H1 (cell line): ENCODE results near the gene DCXR. TPM values are rescaled to one million over a fixed set of nuclear protein-coding genes. Genes with fewer than 3 reads are reported as not detected.
A peak's percentile ranks its signal among the peaks of the same experiment; 100 is the strongest.

Experiments used
- CTCF ChIA-PET: fragments of 300-600 bp; sonication (Branson Sonifier 250); formaldehyde crosslinking; loops from one replicate; lab custom pipeline; 2021; ENCODE audit not compliant: partially characterized antibody; lab: Charles Lee
- POLR2A ChIA-PET: fragments of 300-600 bp; sonication (Branson Sonifier 250); formaldehyde crosslinking; loops from one replicate; lab custom pipeline; 2021; ENCODE audit warnings: inconsistent platforms; ENCODE audit not compliant: partially characterized antibody; lab: Charles Lee
- DNase-seq, 2 experiments: peaks; one replicate each; pipeline versions ENCODE4 v3.0.0 to v3.0.0-alpha.2; 2010 to 2022; ENCODE audit warnings: low spot score in 2 of 2, low read depth in 1 of 2, mixed read lengths in 1 of 2
- FAIRE-seq: peaks from 2 replicates; lab custom pipeline; 2011; peaks lifted over from hg19 to GRCh38; lab: Jason Lieb, UNC
- H2AFZ ChIP-seq: 2 replicates; pipeline ENCODE4 v1.8.1; 2012; ENCODE audit warnings: low read length, inconsistent platforms
- H2AK5ac ChIP-seq: 2 replicates; pipeline ENCODE4 v1.6.1; 2013; ENCODE audit warnings: low read depth, low read length
- H2BK120ac ChIP-seq: replicated peaks from 2 replicates; pipeline ENCODE3; 2013; ENCODE audit warnings: low read depth, low read length, inconsistent platforms
- H2BK12ac ChIP-seq: 2 replicates; pipeline ENCODE4 v1.6.1; 2013; ENCODE audit warnings: low read depth, low read length
- H2BK15ac ChIP-seq: 2 replicates; pipeline ENCODE4 v1.6.1; 2013; ENCODE audit warnings: low read length
- H2BK20ac ChIP-seq: 2 replicates; pipeline ENCODE4 v1.6.1; 2013; ENCODE audit warnings: low read length
- H2BK5ac ChIP-seq: 2 replicates; pipeline ENCODE4 v1.6.1; 2013; ENCODE audit warnings: low read depth, low read length
- H3K14ac ChIP-seq: 2 replicates; pipeline ENCODE4 v1.6.1; 2013; ENCODE audit warnings: inconsistent platforms; ENCODE audit not compliant: insufficient read length
- H3K18ac ChIP-seq: 2 replicates; pipeline ENCODE4 v1.6.1; 2013; ENCODE audit warnings: low read length; ENCODE audit errors: extremely low read depth
- H3K23ac ChIP-seq: 2 replicates; pipeline ENCODE4 v1.6.1; 2013; ENCODE audit warnings: inconsistent platforms; ENCODE audit not compliant: insufficient read length
- H3K23me2 ChIP-seq: 2 replicates; pipeline ENCODE4 v1.6.1; 2013; ENCODE audit warnings: low read depth, low read length
- H3K27ac ChIP-seq: 2 replicates; pipeline ENCODE4 v1.6.1; 2011; ENCODE audit warnings: low read depth, low read length, inconsistent platforms
- H3K27me3 ChIP-seq, 4 experiments: replicated peaks in 1 of 4; 1 replicate in 1 of 4; 2 replicates in 3 of 4; pipeline versions ENCODE4 v1.6.1 to v1.8.1; 2011 to 2013; ENCODE audit warnings: low read length in 3 of 4, mild to moderate bottlenecking in 3 of 4, inconsistent platforms in 2 of 4, mixed read lengths in 2 of 4, moderate library complexity in 1 of 4; ENCODE audit not compliant: control insufficient read depth in 3 of 4, insufficient read depth in 3 of 4; ENCODE audit errors: extremely low read depth in 1 of 4
- H3K36me3 ChIP-seq, 4 experiments: 2 replicates each; pipeline versions ENCODE4 v1.6.1 to v1.8.1; 2011 to 2013; ENCODE audit warnings: mild to moderate bottlenecking in 4 of 4, low read length in 3 of 4, moderate library complexity in 2 of 4, control low read depth in 1 of 4, inconsistent platforms in 1 of 4; ENCODE audit not compliant: insufficient read depth in 4 of 4, control insufficient read depth in 2 of 4
- H3K4ac ChIP-seq: replicated peaks from 2 replicates; pipeline ENCODE3; 2013; ENCODE audit warnings: low read length, low read depth, mixed read lengths, inconsistent platforms; ENCODE audit not compliant: insufficient read length
- H3K4me1 ChIP-seq, 4 experiments: replicated peaks in 1 of 4; 1 replicate in 1 of 4; 2 replicates in 3 of 4; pipeline versions ENCODE4 v1.6.1 to v1.8.1; 2011 to 2013; ENCODE audit warnings: low read length in 3 of 4, inconsistent platforms in 2 of 4, mixed read lengths in 1 of 4; ENCODE audit not compliant: insufficient read depth in 4 of 4, control insufficient read depth in 3 of 4
- H3K4me2 ChIP-seq, 2 experiments: 2 replicates each; pipeline versions ENCODE4 v1.6.1 to v1.8.1; 2011 to 2013; ENCODE audit warnings: low read depth in 2 of 2, low read length in 2 of 2, control low read depth in 1 of 2, inconsistent platforms in 1 of 2, mild to moderate bottlenecking in 1 of 2; ENCODE audit not compliant: insufficient read depth in 1 of 2
- H3K4me3 ChIP-seq, 4 experiments: fragments of 200-600, 300-600 bp in 1 of 4; sonication (generic), shearing (Covaris generic), sonication (Bioruptor Twin) in 1 of 4; 2 replicates each; pipeline versions ENCODE4 v1.5.1 to v1.8.1; 2011 to 2016; ENCODE audit warnings: low read length in 4 of 4, low read depth in 3 of 4, control low read depth in 2 of 4, inconsistent platforms in 2 of 4, mild to moderate bottlenecking in 2 of 4, mixed read lengths in 1 of 4, moderate library complexity in 1 of 4; ENCODE audit not compliant: insufficient read depth in 2 of 4; ENCODE audit errors: extremely low read depth in 1 of 4
- H3K56ac ChIP-seq: replicated peaks from 2 replicates; pipeline ENCODE3; 2013; ENCODE audit warnings: low read depth, mild to moderate bottlenecking, mixed read lengths, low read length, inconsistent platforms; ENCODE audit not compliant: insufficient read length
- H3K79me1 ChIP-seq: 2 replicates; pipeline ENCODE4 v1.6.1; 2013; ENCODE audit warnings: low read depth, low read length, control low read depth
- H3K79me2 ChIP-seq, 2 experiments: 2 replicates each; pipeline versions ENCODE4 v1.6.1 to v1.8.1; 2012 to 2013; ENCODE audit warnings: low read length in 2 of 2, mild to moderate bottlenecking in 2 of 2, inconsistent platforms in 1 of 2; ENCODE audit not compliant: insufficient read depth in 2 of 2, control insufficient read depth in 1 of 2
- H3K9ac ChIP-seq, 4 experiments: replicated peaks in 1 of 4; 1 replicate in 1 of 4; 2 replicates in 3 of 4; pipeline versions ENCODE4 v1.6.1 to v1.8.1; 2011 to 2013; ENCODE audit warnings: low read depth in 3 of 4, low read length in 3 of 4, control low read depth in 2 of 4, mild to moderate bottlenecking in 2 of 4, moderate library complexity in 2 of 4, inconsistent platforms in 1 of 4; ENCODE audit errors: extremely low read depth in 1 of 4
- H3K9me3 ChIP-seq, 2 experiments: 2 replicates each; pipeline versions ENCODE4 v1.6.1 to v1.8.1; 2012 to 2013; ENCODE audit warnings: mild to moderate bottlenecking in 2 of 2, moderate library complexity in 2 of 2, control low read depth in 1 of 2, inconsistent platforms in 1 of 2, low read depth in 1 of 2, low read length in 1 of 2, mixed read lengths in 1 of 2; ENCODE audit not compliant: insufficient read depth in 2 of 2
- H4K20me1 ChIP-seq, 2 experiments: replicated peaks in 1 of 2; 2 replicates each; pipeline versions ENCODE3 to v1.8.1; 2011 to 2013; ENCODE audit warnings: inconsistent platforms in 2 of 2, low read length in 2 of 2, mild to moderate bottlenecking in 1 of 2; ENCODE audit not compliant: insufficient read depth in 2 of 2, control insufficient read depth in 1 of 2
- H4K5ac ChIP-seq: 2 replicates; pipeline ENCODE4 v1.6.1; 2013; ENCODE audit warnings: low read length, low read depth, mixed read lengths, inconsistent platforms; ENCODE audit not compliant: insufficient read length
- H4K8ac ChIP-seq: 2 replicates; pipeline ENCODE4 v1.8.0; 2013; ENCODE audit warnings: mild to moderate bottlenecking, moderate library complexity, low read length, inconsistent platforms; ENCODE audit not compliant: insufficient read depth; ENCODE audit errors: extremely low read depth
- H4K91ac ChIP-seq: replicated peaks from 2 replicates; pipeline ENCODE3; 2013; ENCODE audit warnings: low read length, mixed read lengths, inconsistent platforms; ENCODE audit not compliant: insufficient read length
- EZH2 ChIP-seq: fragments of 200-600 bp; sonication (generic); IDR thresholded peaks from 2 replicates; pipeline ENCODE4 v1.7.1; 2012; ENCODE audit warnings: low read depth, mild to moderate bottlenecking, moderate library complexity, low read length, inconsistent platforms; ENCODE audit not compliant: severe bottlenecking
- USF2 ChIP-seq: IDR thresholded peaks from 2 replicates; pipeline ENCODE4 v1.6.1; 2011; ENCODE audit warnings: low read length, improper control_type of control experiment
- WGBS, 2 experiments: shearing (Covaris generic) in 1 of 2; methylation state at CpG; one replicate each; pipeline versions ENCODE4 v1.1.6 to v1.1.7; 2013 to 2015; ENCODE audit warnings: low lambda C conversion rate in 2 of 2, mixed read lengths in 2 of 2, inconsistent platforms in 1 of 2, low coverage in 1 of 2, missing lambda C conversion rate in 1 of 2; ENCODE audit not compliant: insufficient replicate concordance in 2 of 2, insufficient coverage in 1 of 2, insufficient read length in 1 of 2; ENCODE audit errors: extremely low coverage in 1 of 2, missing lambda C conversion rate in 1 of 2; 5-methylcytosine and 5-hydroxymethylcytosine counted together
- polyA plus RNA-seq, 7 experiments: library from polyadenylated mRNA; depleted of rRNA in 3 of 7; stranded (reverse) in 5 of 7; unstranded in 2 of 7; fragments of >200 nt in 5 of 7; fragments of 200-250 nt in 2 of 7; gene quantifications; 1 replicate in 5 of 7; 2 replicates in 1 of 7; 4 replicates in 1 of 7; pipeline versions ENCODE4 v1.2.1 to v1.2.3, GENCODE V29; 2011 to 2013; ENCODE audit warnings: missing spikeins in 2 of 7, mixed read lengths in 2 of 7
- total RNA-seq: library from RNA; stranded (reverse); fragmentation: NEBNext Ultra II Directional; extraction: Animal tissue kit (Norgen Biotek cat#: 25700); gene quantifications from 2 replicates; pipeline ENCODE4 v1.2.1, GENCODE V29; 2021

The DCXR gene
- total and polyA plus RNA-seq, 2 of the 8 experiments (the other 6 are each of a cell fraction or from before 2014, with no cell fraction given): 96.3 to 212 TPM

- Histone ChIP-seq H3K79me1 (peaks cover 3% of the 10 kb centered on the region; the same call in 1 of the 2 replicates), H2AK5ac (no peak overlapping the region), H4K91ac (no peak overlapping the region), H2BK5ac (no peak overlapping the region), H2BK15ac (no peak overlapping the region), H3K14ac (no peak overlapping the region), H4K5ac (no peak overlapping the region), H2BK120ac (no peak overlapping the region), H3K27me3 (no peaks in the 10 kb centered on the region; a peak in 1 of 7 replicates), H3K56ac (no peak overlapping the region), H3K4ac (no peak overlapping the region), H2AFZ (no peak overlapping the region), H4K8ac (no peak overlapping the region), H3K4me3 (peak overlapping the region; percentile 49 to 77 (median 66)), H3K36me3 (no peaks in the 10 kb centered on the region; a peak in 1 of 8 replicates), H3K23ac (no peak overlapping the region), H4K20me1 (peaks cover 2 to 8% of the 10 kb centered on the region in 2 experiments), H3K4me1 (peaks cover 3 to 11% (median 6%) of the 10 kb centered on the region in 4 experiments; a peak in 6 of 7 replicates), H3K18ac (peak overlapping the region; percentile 19; the same call in 1 of the 2 replicates), H2BK12ac (no peak overlapping the region), H3K23me2 (peaks cover 13% of the 10 kb centered on the region; the same call in 1 of the 2 replicates), H3K4me2 (peak overlapping the region; percentile 73 to 90), H3K27ac (no peak overlapping the region), H3K9me3 (no peaks in the 10 kb centered on the region), H3K79me2 (peaks cover 0 to 2% of the 10 kb centered on the region in 2 experiments; a peak in 1 of 4 replicates), H3K9ac (peak overlapping the region in 2 of 4 experiments; percentile 38 to 41; a peak in 3 of 7 replicates), H2BK20ac (no peak overlapping the region)
- 58% methylated on average over 23 of the region's 23 CpGs; no CpG with 5 or more reads in 1 of the 2 experiments for WGBS, 2 experiments
- FAIRE-seq (no peak), DNase-seq (no peak)
- POLR2A ChIA-PET: interaction anchor here (0.9 to 1.8 kb wide), 5 partner anchors 16 to 157 kb away, joined by 3 to 9 read pairs (median 4); partner anchors contain the start of gene FASN
- TF ChIP-seq USF2: no peak
- TF ChIP-seq EZH2: no peak
- CTCF ChIA-PET: interaction anchor here (0.6 to 1.8 kb wide), 6 partner anchors 15 to 170 kb away, joined by 3 to 4 read pairs (median 4); partner anchors contain the start of genes CENPX, GPS1 and RFNG
Observed at GRCh38 chr17:82036634-82037091, 834 bp downstream of the DCXR start.
